Muscle of arm (tissue), 14 donors: ENCODE measurements around the gene SMIM1. TPM values are rescaled to one million over a fixed set of nuclear protein-coding genes. Genes with fewer than 3 reads are reported as not detected.

Experiments used
- DNase-seq: peaks from one replicate; pipeline ENCODE4 v3.0.0-alpha.2; 2013
- long read RNA-seq, 11 donors: transcript quantifications; one replicate each; lab custom pipeline, GENCODE V29; 2026
- polyA plus RNA-seq, 12 donors: library from polyadenylated mRNA; unstranded; fragments of 120-200 nt; gene quantifications; one replicate each; pipeline ENCODE4 v1.2.1, GENCODE V29; 2013; ENCODE audit not compliant: insufficient read length in 12 of 12

The SMIM1 gene, protein sequence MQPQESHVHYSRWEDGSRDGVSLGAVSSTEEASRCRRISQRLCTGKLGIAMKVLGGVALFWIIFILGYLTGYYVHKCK
- 10 to 100 TPM in 1 of 12 donors, 1 to 10 TPM in 10, not detected in 1; 1.6 to 28.7 (median 3.3) TPM for polyA plus RNA-seq
- long read RNA-seq, donor 1, transcript SMIM1-204 (4 exons, 446 nt), result major isoform, 11 of 21 reads
- long read RNA-seq, donor 1, transcript SMIM1-201 (4 exons, 547 nt), result minor isoform, 5 of 21 reads
- long read RNA-seq, donor 1, partial matches to known transcripts, result 5 of 21 reads
- long read RNA-seq, donor 1, other reads (novel, unspliced or antisense), result 0 of 21 reads
- long read RNA-seq, donor 2, partial matches to known transcripts, result 0 of 2 reads
- long read RNA-seq, donor 2, other reads (novel, unspliced or antisense), result 0 of 2 reads
- long read RNA-seq, donor 3, partial matches to known transcripts, result 0 of 1 reads
- long read RNA-seq, donor 3, other reads (novel, unspliced or antisense), result 0 of 1 reads
- long read RNA-seq, donor 4, partial matches to known transcripts, result 0 of 3 reads
- long read RNA-seq, donor 4, other reads (novel, unspliced or antisense), result 0 of 3 reads
- long read RNA-seq, donor 5, partial matches to known transcripts, result 0 of 2 reads
- long read RNA-seq, donor 5, other reads (novel, unspliced or antisense), result 0 of 2 reads
- long read RNA-seq, donor 6, partial matches to known transcripts, result 0 of 2 reads
- long read RNA-seq, donor 6, other reads (novel, unspliced or antisense), result 0 of 2 reads
- long read RNA-seq, donor 7, partial matches to known transcripts, result 0 of 2 reads
- long read RNA-seq, donor 7, other reads (novel, unspliced or antisense), result 0 of 2 reads
- long read RNA-seq, donor 8, partial matches to known transcripts, result 0 of 3 reads
- long read RNA-seq, donor 8, other reads (novel, unspliced or antisense), result 0 of 3 reads
- long read RNA-seq, donor 9, partial matches to known transcripts, result 0 of 4 reads
- long read RNA-seq, donor 9, other reads (novel, unspliced or antisense), result 0 of 4 reads
- long read RNA-seq, donor 10, partial matches to known transcripts, result 0 of 5 reads
- long read RNA-seq, donor 10, other reads (novel, unspliced or antisense), result 0 of 5 reads
- long read RNA-seq, donor 11, partial matches to known transcripts, result 0 of 1 reads
- long read RNA-seq, donor 11, other reads (novel, unspliced or antisense), result 0 of 1 reads

- no peak for DNase-seq
These were observed at the start of gene SMIM1 for GRCh38 chr1:3772715-3773571. SMIM1 (plus strand) TSS chr1:3772749; CDS start chr1:3775374, 2,625 bp downstream.

DNA sequence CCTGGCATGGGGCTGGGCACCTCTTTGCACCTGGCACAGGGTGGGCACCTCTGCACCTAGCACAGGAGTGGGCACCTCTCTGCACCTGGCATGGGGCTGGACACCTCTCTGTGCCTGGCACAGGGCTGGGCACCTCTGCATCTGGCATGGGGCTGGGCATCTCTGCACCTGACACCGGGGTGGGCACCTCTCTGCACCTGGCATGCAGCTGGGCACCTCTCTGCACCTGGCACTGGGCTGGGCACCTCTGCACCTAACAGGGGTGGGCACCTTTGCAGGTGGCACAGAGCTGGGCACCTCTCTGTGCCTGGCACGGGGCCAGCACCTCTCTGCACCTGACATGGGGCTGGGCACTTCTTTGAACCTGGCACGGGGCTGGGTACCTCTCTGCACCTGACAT, 49.7 kb upstream of the SMIM1 start:
- DNase-seq, result no peak

DNA sequence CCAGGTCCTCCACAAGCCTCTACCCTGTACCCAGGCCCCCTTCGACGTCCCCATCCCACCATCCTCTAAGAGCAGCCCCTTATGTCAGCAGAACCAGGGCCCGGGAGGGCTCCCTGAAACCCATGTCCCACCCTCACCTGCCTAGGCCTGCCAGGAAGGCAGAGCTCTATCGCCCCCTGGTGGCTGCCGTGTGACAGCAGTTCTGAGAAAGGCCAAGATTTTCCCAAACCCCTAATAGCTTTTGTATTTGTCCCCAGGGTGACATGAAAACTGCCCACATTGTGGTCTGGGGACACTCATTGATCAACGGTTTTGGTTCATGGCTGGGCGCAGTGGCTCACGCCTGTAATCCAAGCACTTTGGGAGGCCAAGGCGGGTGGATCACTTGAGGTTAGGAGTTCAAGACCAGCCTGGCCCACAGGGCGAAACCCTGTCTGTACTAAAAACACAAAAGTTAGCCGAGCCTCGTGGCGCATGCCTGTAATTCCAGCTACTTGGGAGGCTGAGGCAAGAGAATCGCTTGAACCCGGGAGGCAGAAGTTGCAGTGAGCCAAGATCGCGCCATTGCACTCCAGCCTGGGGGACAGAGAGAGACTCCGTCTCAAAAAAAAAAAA, 48.0 kb upstream of the SMIM1 start:
- DNase-seq, result peak; percentile 64

- DNase-seq, result no peak
These were observed 47.2 kb upstream of the SMIM1 start for GRCh38 chr1:3725366-3725765.

GRCh38 chr1:3727042-3727824, 45.3 kb upstream of the SMIM1 start:
- DNase-seq, result no peak

GRCh38 chr1:3727825-3728776, 44.4 kb upstream of the SMIM1 start:
- no peak for DNase-seq

DNA sequence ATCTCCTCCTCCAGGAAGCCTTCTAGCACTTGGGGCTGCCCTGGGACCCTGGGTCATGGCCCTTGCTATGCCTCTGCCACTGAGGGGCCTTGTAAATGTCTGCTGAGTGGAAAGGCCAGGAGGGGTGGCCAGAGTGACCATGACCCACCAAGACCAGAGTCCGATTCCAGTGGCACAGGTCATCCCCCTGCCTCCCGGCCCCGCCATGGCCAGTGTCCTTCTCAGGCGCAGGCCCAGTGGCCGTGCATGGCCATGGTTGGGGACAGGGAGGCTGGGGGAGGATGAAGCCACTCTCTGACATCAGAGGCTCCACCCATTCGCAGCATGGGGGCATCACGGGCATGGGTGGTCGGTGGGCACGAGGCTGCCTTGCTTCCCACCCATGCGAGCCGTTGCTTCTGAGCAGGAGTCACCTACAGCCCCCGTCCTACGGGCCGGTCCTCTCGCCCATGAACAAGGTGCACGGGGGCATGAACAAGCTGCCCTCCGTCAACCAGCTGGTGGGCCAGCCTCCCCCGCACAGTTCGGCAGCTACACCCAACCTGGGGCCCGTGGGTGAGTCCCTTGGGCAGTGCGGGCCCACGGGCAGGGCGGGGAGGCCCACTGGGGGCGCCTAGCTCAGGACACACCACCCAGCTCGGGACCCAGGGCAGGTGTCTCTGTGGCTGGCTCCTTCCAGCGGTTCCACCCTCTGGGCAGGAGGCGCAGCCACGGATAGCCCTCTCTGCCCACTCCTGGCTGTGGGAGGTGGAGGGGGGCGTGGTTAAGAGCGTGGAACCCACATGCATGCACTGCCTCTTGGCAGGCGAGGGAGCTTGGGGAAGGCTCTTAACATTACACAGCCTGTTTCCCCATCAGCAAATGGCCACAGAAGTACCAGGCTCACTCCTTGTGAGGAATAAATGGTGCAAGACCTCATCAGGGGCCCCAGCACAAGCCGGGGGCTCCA, 42.7 kb upstream of the SMIM1 start:
- DNase-seq, result no peak

DNA sequence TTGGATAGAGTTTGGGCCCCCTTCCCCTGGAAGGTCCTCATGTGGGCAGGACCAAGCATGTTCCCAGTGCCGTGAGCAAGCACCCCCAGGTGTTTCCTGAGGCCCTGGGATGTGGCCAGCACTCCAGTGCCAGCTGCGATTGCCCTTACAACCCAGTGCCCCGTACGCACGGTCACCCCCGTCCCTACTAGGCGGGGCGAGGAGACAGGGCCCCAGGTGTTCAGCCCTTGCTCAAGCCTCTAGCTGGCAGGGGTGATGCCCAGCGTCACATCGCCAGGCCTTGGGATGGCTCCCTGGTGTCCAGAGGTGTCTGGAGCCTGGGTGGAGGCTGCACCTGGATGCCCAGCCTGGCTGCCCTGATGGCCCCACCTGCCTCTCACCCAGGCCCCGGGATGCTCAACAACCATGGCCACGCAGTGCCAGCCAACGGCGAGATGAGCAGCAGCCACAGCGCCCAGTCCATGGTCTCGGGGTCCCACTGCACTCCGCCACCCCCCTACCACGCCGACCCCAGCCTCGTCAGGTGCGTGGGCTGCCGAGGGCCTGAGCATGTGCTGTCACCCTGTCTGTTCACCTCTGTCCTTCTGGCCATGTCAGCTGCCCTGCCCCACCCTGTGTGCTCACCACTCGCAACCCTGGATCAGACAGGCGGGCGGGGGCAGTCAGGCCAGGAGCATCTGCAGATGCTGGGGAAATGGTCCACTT, 41.9 kb upstream of the SMIM1 start:
- DNase-seq, result no peak

GRCh38 chr1:3731583-3732433, 40.7 kb upstream of the SMIM1 start:
- no peak for DNase-seq

- DNase-seq, result no peak
These were observed 40.0 kb upstream of the SMIM1 start for GRCh38 chr1:3732434-3733093.

DNA sequence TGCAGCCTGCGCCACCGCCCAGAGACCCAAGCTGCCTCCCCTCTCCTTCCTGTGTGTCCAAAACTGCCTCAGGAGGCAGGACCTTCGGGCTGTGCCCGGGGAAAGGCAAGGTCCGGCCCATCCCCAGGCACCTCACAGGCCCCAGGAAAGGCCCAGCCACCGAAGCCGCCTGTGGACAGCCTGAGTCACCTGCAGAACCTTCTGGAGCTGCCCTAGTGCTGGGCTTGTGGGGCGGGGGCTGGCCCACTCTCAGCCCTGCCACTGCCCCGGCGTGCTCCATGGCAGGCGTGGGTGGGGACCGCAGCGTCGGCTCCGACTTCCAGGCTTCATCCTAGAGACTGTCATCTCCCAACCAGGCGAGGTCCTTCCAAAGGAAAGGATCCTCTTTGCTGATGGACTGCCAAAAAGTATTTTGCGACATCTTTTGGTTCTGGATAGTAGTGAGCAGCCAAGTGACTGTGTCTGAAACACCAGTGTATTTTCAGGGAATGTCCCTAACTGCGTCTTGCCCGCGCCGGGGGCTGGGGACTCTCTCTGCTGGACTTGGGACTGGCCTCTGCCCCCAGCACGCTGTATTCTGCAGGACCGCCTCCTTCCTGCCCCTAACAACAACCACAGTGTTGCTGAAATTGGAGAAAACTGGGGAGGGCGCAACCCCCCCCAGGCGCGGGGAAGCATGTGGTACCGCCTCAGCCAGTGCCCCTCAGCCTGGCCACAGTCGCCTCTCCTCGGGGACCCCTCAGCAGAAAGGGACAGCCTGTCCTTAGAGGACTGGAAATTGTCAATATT, 39.3 kb upstream of the SMIM1 start:
- no peak for DNase-seq

DNA sequence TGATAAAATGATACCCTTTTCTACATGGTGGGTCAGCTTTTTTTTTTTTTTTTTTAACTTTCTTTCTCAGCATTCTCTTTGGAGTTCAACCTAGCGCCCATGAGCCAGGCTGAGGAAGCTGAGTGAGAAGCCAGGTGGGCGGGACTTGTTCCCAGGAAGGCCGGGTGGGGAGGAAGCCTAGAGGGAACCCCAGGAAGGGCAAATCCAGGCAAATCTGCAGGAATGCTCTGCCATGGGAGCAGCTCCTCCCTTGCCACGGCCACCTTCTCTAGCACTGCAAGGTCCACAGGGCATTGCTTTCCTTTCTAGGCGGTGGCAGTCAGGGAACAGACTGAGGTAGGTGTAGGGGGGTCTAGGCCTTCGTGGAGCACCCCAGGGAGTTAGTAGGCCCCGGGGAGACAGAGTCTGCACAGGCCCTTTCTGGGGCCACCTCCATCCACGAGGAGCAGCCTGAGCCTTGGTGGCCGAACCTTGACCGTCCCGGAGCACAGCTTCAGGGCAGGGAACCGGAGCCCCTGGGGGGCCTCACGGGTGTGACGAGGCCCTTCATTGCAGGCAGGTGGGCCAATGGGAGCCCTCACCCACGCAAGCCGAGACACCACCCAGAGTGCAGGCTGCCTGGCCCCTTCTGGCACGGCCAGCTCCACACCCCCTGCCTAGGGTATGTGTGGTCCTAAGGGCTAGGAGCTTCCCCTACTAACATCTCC, 38.5 kb upstream of the SMIM1 start:
- no peak for DNase-seq

- no peak for DNase-seq
These were observed 37.9 kb upstream of the SMIM1 start for GRCh38 chr1:3734602-3735001.
